Naive thymus-derived CD4-positive, alpha-beta T cell (primary cell): ENCODE measurements around the gene ZBTB45. TPM values are rescaled to one million over a fixed set of nuclear protein-coding genes. Genes with fewer than 3 reads are reported as not detected.
A peak's percentile ranks its signal among the peaks of the same experiment; 100 is the strongest.
"Not testable (repeated sequence)": the region's sequence is repeated elsewhere in the genome, so short reads cannot be mapped to it uniquely, and the experiment has no call there.

ENCODE experiments used
- ATAC-seq: fragments of 150-1000 bp; cut with Tn5 transposase; 2 replicates; pipeline ENCODE4 v1.10.0; 2021; ENCODE audit warnings: mild to moderate bottlenecking, moderate library complexity
- CTCF ChIA-PET: fragments of 350-600 bp; sonication (Branson Sonifier 250); formaldehyde crosslinking; loops from one replicate; lab custom pipeline; 2021; ENCODE audit warnings: antibody characterized with exemption; lab: Charles Lee
- POLR2A ChIA-PET: fragments of 350-600 bp; sonication (Branson Sonifier 250); formaldehyde crosslinking; loops from one replicate; lab custom pipeline; 2021; ENCODE audit warnings: antibody characterized with exemption, inconsistent platforms; lab: Charles Lee
- DNase-seq, 9 donors: peaks; one replicate each; pipeline versions ENCODE4 v3.0.0 to v3.0.0-alpha.2; 2020 to 2022; ENCODE audit warnings: mixed read lengths in 1 of 9
- H3K27ac ChIP-seq: one replicate; pipeline ENCODE4 v1.7.0; 2013; ENCODE audit warnings: mild to moderate bottlenecking, low read depth, low read length, moderate library complexity
- H3K27me3 ChIP-seq, 2 donors: one replicate each; pipeline ENCODE4 v1.7.0; 2013; ENCODE audit warnings: low read length in 2 of 2, mild to moderate bottlenecking in 2 of 2, moderate library complexity in 2 of 2; ENCODE audit not compliant: control insufficient read depth in 2 of 2, insufficient read depth in 2 of 2
- H3K36me3 ChIP-seq, 3 experiments: 1 replicate in 2 of 3; 2 replicates in 1 of 3; pipeline ENCODE4 v1.7.0; 2013; ENCODE audit warnings: low read length in 3 of 3, mild to moderate bottlenecking in 3 of 3, moderate library complexity in 1 of 3; ENCODE audit not compliant: insufficient read depth in 3 of 3, control insufficient read depth in 2 of 3
- H3K4me1 ChIP-seq, 2 donors: one replicate each; pipeline ENCODE4 v1.7.0; 2013; ENCODE audit warnings: low read length in 2 of 2, mild to moderate bottlenecking in 2 of 2, moderate library complexity in 1 of 2; ENCODE audit not compliant: control insufficient read depth in 2 of 2, insufficient read depth in 2 of 2
- H3K4me3 ChIP-seq: 2 replicates; pipeline ENCODE4 v1.7.0; 2013; ENCODE audit warnings: mild to moderate bottlenecking, low read length
- H3K9me3 ChIP-seq, 3 experiments: 1 replicate in 2 of 3; 2 replicates in 1 of 3; pipeline ENCODE4 v1.7.0; 2013; ENCODE audit warnings: low read length in 3 of 3; ENCODE audit not compliant: control insufficient read depth in 2 of 3
- H3K27ac Mint-ChIP-seq, 9 donors: one replicate each; pipeline ENCODE4 v1.8.0; 2020 to 2022; ENCODE audit warnings: mixed read lengths in 9 of 9, mild to moderate bottlenecking in 8 of 9, moderate library complexity in 5 of 9, inconsistent platforms in 2 of 9
- H3K27me3 Mint-ChIP-seq, 5 donors: one replicate each; pipeline ENCODE4 v1.8.0; 2021 to 2022; ENCODE audit warnings: mixed read lengths in 5 of 5, mild to moderate bottlenecking in 1 of 5
- H3K36me3 Mint-ChIP-seq, 5 donors: one replicate each; pipeline ENCODE4 v1.8.0; 2020 to 2022; ENCODE audit warnings: mixed read lengths in 5 of 5, mild to moderate bottlenecking in 3 of 5, inconsistent platforms in 1 of 5
- H3K4me1 Mint-ChIP-seq, 7 donors: one replicate each; pipeline ENCODE4 v1.8.0; 2020 to 2022; ENCODE audit warnings: mixed read lengths in 7 of 7, mild to moderate bottlenecking in 3 of 7, inconsistent platforms in 1 of 7
- H3K4me3 Mint-ChIP-seq, 10 donors: one replicate each; pipeline ENCODE4 v1.8.0; 2020 to 2022; ENCODE audit warnings: mild to moderate bottlenecking in 10 of 10, mixed read lengths in 10 of 10, moderate library complexity in 6 of 10, inconsistent platforms in 2 of 10
- H3K9me3 Mint-ChIP-seq, 11 donors: one replicate each; pipeline ENCODE4 v1.8.0; 2020 to 2022; ENCODE audit warnings: mixed read lengths in 11 of 11, mild to moderate bottlenecking in 4 of 11, inconsistent platforms in 1 of 11, moderate library complexity in 1 of 11
- intact Hi-C, 2 donors: fragments of 100-400 bp; cut with micrococcal nuclease; formaldehyde crosslinking; loops; one replicate each; pipeline ENCODE4 v1.15.1; 2023
- polyA plus RNA-seq, 2 donors: library from polyadenylated mRNA; unstranded; fragments of 300-500 nt; fragmentation: Illumina TruSeq; gene quantifications; one replicate each; pipeline ENCODE4 v1.2.3, GENCODE V29; 2021
- total RNA-seq, 6 experiments: library from RNA in 5 of 6; stranded (reverse) in 5 of 6; gene quantifications; 1 replicate in 5 of 6; 2 replicates in 1 of 6; pipeline ENCODE4 v1.2.3 and lab custom pipeline; 2021 to 2026

The ZBTB45 gene
- total and polyA plus RNA-seq, 7 experiments from 2014 or later = 5.1 to 19.2 (median 9.9) TPM

GRCh38 chr19:58470837-58471543 lies 48.6 kb downstream of the ZBTB45 start:
- POLR2A ChIA-PET, ATAC-seq, H3K36me3 Mint-ChIP-seq, intact Hi-C loops, DNase-seq, H3K27me3 Mint-ChIP-seq, H3K4me3 ChIP-seq, CTCF ChIA-PET, H3K9me3 Mint-ChIP-seq, H3K9me3 ChIP-seq, H3K27ac ChIP-seq, H3K27me3 ChIP-seq: not testable (repeated sequence)
- peak overlapping the region in 1 of 9 donors; percentile 2 for H3K27ac Mint-ChIP-seq
- peaks cover 0 to 40% (median 0%) of the 10 kb centered on the region in 3 experiments for H3K36me3 ChIP-seq
- H3K4me1 Mint-ChIP-seq = peaks cover 14 to 46% (median 33%) of the 10 kb centered on the region in 7 donors
- H3K4me1 ChIP-seq = peaks cover 13 to 19% of the 10 kb centered on the region in 2 donors
- H3K4me3 Mint-ChIP-seq = peak overlapping the region in 1 of 10 donors; percentile 33

GRCh38 chr19:58469241-58470013 lies 50.2 kb downstream of the ZBTB45 start:
- Mint-ChIP-seq H3K36me3 (peaks cover 0 to 5% (median 0%) of the 10 kb centered on the region in 5 donors), H3K4me3 (peak overlapping the region; percentile 14 to 88 (median 83)), H3K9me3 (peaks cover 0 to 1% (median 0%) of the 10 kb centered on the region in 11 donors), H3K4me1 (peaks cover 14 to 33% (median 24%) of the 10 kb centered on the region in 7 donors), H3K27ac (peak overlapping the region in 1 of 9 donors; percentile 48), H3K27me3 (peaks cover 0 to 3% (median 0%) of the 10 kb centered on the region in 5 donors)
- H3K27ac ChIP-seq = no peak overlapping the region
- intact Hi-C loops = no loop called here
- H3K27me3 ChIP-seq = no peaks in the 10 kb centered on the region
- H3K4me1 ChIP-seq = peaks cover 7 to 11% of the 10 kb centered on the region in 2 donors
- ATAC-seq (no peak), DNase-seq (no peak)
- CTCF ChIA-PET = no interaction called here
- no peak overlapping the region for H3K4me3 ChIP-seq
- H3K36me3 ChIP-seq = peaks cover 0 to 40% (median 0%) of the 10 kb centered on the region in 3 experiments
- POLR2A ChIA-PET = interaction anchor here (0.6 kb wide), 1 partner anchor 81 kb away, joined by 3 read pairs; no protein-coding TSS in a partner anchor
- no peaks in the 10 kb centered on the region for H3K9me3 ChIP-seq

GRCh38 chr19:58468216-58468839 lies 51.3 kb downstream of the ZBTB45 start:
- H3K27ac ChIP-seq = no peak overlapping the region
- Mint-ChIP-seq H3K4me1 (peaks cover 14 to 27% (median 22%) of the 10 kb centered on the region in 7 donors), H3K27ac (peak overlapping the region in 8 of 9 donors; percentile 23 to 77 (median 49)), H3K36me3 (peaks cover 0 to 5% (median 0%) of the 10 kb centered on the region in 5 donors), H3K27me3 (peaks cover 0 to 3% (median 0%) of the 10 kb centered on the region in 5 donors), H3K9me3 (peaks cover 0 to 1% (median 0%) of the 10 kb centered on the region in 11 donors), H3K4me3 (peak overlapping the region; percentile 44 to 88 (median 85))
- POLR2A ChIA-PET = no interaction called here
- intact Hi-C loops = no loop called here
- H3K27me3 ChIP-seq = no peaks in the 10 kb centered on the region
- H3K4me3 ChIP-seq = no peak overlapping the region
- no peak for DNase-seq
- ATAC-seq = no peak
- CTCF ChIA-PET = no interaction called here
- peaks cover 0 to 40% (median 0%) of the 10 kb centered on the region in 3 experiments for H3K36me3 ChIP-seq
- H3K9me3 ChIP-seq = no peaks in the 10 kb centered on the region
- peaks cover 7 to 11% of the 10 kb centered on the region in 2 donors for H3K4me1 ChIP-seq

GRCh38 chr19:58466760-58467589 lies 52.6 kb downstream of the ZBTB45 start, which contains the start of gene ZNF324:
Gene ZNF324, plus strand, starts transcription at chr19:58467080. Its CDS starts 2,106 bp downstream, at chr19:58469186.
- ChIA-PET POLR2A (interaction anchor here (1.7 kb wide), 2 partner anchors 104 to 284 kb away, joined by 5 to 6 read pairs; partner anchors contain the start of genes ZNF274 and ZNF497), CTCF (interaction anchor here (0.6 kb wide), 1 partner anchor 89 kb away, joined by 3 read pairs; no protein-coding TSS in a partner anchor)
- H3K4me3 ChIP-seq = peak within 1 kb of the TSS; percentile 92
- peaks cover 0 to 30% (median 0%) of the 10 kb centered on the region in 3 experiments for H3K36me3 ChIP-seq
- H3K36me3 Mint-ChIP-seq = peaks cover 0 to 5% (median 0%) of the 10 kb centered on the region in 5 donors
- DNase-seq (peak; percentile 92 to 97 (median 95)), ATAC-seq (peak; percentile 98)
- H3K27ac Mint-ChIP-seq = peak within 1 kb of the TSS in 8 of 9 donors; percentile 67 to 91 (median 85)
- intact Hi-C loops = loop anchor here (1.0 to 2.0 kb wide), 19 partner anchors 8 to 285 kb away; partner anchors contain the start of genes ERVK3-1 (in 2 of the 2), ZNF132 (in 2 of the 2), ZNF324B (in 2 of the 2) and ZNF497 (in 2 of the 2)
- H3K9me3 ChIP-seq = no peaks in the 10 kb centered on the region
- H3K27me3 ChIP-seq = no peaks in the 10 kb centered on the region
- peaks cover 14 to 27% (median 22%) of the 10 kb centered on the region in 7 donors for H3K4me1 Mint-ChIP-seq
- H3K4me1 ChIP-seq = peaks cover 7 to 11% of the 10 kb centered on the region in 2 donors
- peak within 1 kb of the TSS; percentile 99 for H3K27ac ChIP-seq
- peaks cover 0 to 1% (median 0%) of the 10 kb centered on the region in 11 donors for H3K9me3 Mint-ChIP-seq
- peaks cover 0 to 3% (median 0%) of the 10 kb centered on the region in 5 donors for H3K27me3 Mint-ChIP-seq
- peak within 1 kb of the TSS; percentile 80 to 89 (median 86) for H3K4me3 Mint-ChIP-seq

- intact Hi-C loops = loop anchor here (1.0 to 2.0 kb wide), 15 partner anchors 9 to 284 kb away; partner anchors contain the start of genes ERVK3-1 (in 2 of the 2), ZNF497 (in 2 of the 2), ZNF584 (in 2 of the 2) and MZF1 (in 1 of the 2)
- Mint-ChIP-seq H3K4me1 (peaks cover 14 to 27% (median 22%) of the 10 kb centered on the region in 7 donors), H3K9me3 (peaks cover 0 to 1% (median 0%) of the 10 kb centered on the region in 11 donors), H3K27me3 (peaks cover 0 to 3% (median 0%) of the 10 kb centered on the region in 5 donors), H3K36me3 (peaks cover 0 to 5% (median 0%) of the 10 kb centered on the region in 5 donors), H3K27ac (peak overlapping the region in 6 of 9 donors; percentile 51 to 91 (median 76)), H3K4me3 (peak overlapping the region; percentile 80 to 89 (median 86))
- H3K36me3 ChIP-seq = peaks cover 0 to 25% (median 0%) of the 10 kb centered on the region in 3 experiments
- ChIA-PET CTCF (interaction anchor here (0.6 to 0.9 kb wide), 2 partner anchors 12 to 14 kb away, joined by 3 read pairs; no protein-coding TSS in a partner anchor), POLR2A (interaction anchor here (1.1 to 1.7 kb wide), 3 partner anchors 33 to 283 kb away, joined by 4 to 6 read pairs (median 5); partner anchors contain the start of genes ZNF274 and ZNF497)
- no peaks in the 10 kb centered on the region for H3K27me3 ChIP-seq
- H3K4me3 ChIP-seq = peak overlapping the region; percentile 92
- peaks cover 7 to 11% of the 10 kb centered on the region in 2 donors for H3K4me1 ChIP-seq
- H3K27ac ChIP-seq = peak overlapping the region; percentile 99
- DNase-seq (no peak), ATAC-seq (peak; percentile 11)
- H3K9me3 ChIP-seq = no peaks in the 10 kb centered on the region
Measured at GRCh38 chr19:58466089-58466759, 53.4 kb downstream of the ZBTB45 start.
